AG09319 (cell line): ENCODE data around the gene OPRM1.

Experiments
- DNase-seq: peaks from one replicate; pipeline ENCODE4 v3.0.0-alpha.2; 2010; ENCODE audit warnings: low read depth; ENCODE audit errors: extremely low read depth
- TF ChIP-seq, protein P1 (sequence below): IDR thresholded peaks from 2 replicates; pipeline ENCODE4 v1.5.1; 2011; ENCODE audit warnings: low read depth, mild to moderate bottlenecking, inconsistent platforms, low read length, moderate library complexity

Gene OPRM1

GRCh38 chr6:154232013-154232910 lies 193.2 kb downstream of the OPRM1 start:
- no peak for DNase-seq
- TF ChIP-seq, protein P1, sequence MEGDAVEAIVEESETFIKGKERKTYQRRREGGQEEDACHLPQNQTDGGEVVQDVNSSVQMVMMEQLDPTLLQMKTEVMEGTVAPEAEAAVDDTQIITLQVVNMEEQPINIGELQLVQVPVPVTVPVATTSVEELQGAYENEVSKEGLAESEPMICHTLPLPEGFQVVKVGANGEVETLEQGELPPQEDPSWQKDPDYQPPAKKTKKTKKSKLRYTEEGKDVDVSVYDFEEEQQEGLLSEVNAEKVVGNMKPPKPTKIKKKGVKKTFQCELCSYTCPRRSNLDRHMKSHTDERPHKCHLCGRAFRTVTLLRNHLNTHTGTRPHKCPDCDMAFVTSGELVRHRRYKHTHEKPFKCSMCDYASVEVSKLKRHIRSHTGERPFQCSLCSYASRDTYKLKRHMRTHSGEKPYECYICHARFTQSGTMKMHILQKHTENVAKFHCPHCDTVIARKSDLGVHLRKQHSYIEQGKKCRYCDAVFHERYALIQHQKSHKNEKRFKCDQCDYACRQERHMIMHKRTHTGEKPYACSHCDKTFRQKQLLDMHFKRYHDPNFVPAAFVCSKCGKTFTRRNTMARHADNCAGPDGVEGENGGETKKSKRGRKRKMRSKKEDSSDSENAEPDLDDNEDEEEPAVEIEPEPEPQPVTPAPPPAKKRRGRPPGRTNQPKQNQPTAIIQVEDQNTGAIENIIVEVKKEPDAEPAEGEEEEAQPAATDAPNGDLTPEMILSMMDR = no peak

DNA sequence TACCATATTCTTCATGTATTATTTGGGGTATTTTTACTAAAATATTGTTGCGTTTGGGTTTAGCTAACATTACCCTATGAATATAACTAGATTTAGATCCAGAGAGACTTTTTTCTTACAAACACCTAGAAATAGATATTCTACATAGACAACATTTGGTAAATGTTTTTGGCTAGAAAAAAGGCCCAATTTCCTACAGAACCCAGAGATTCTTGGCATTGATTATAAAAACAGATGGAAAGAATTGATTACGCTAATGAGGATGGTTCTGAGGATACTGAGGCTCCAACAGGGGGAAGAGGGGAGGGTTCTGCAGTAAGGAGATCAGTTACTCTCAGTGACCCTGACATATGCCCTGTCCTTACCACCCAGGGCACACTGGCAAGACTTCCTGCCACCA lies 194.3 kb downstream of the OPRM1 start:
- TF ChIP-seq, protein P1 = no peak
- DNase-seq = no peak

GRCh38 chr6:154234019-154234772 lies 195.2 kb downstream of the OPRM1 start:
- TF ChIP-seq, protein P1 = no peak
- DNase-seq = no peak

DNA sequence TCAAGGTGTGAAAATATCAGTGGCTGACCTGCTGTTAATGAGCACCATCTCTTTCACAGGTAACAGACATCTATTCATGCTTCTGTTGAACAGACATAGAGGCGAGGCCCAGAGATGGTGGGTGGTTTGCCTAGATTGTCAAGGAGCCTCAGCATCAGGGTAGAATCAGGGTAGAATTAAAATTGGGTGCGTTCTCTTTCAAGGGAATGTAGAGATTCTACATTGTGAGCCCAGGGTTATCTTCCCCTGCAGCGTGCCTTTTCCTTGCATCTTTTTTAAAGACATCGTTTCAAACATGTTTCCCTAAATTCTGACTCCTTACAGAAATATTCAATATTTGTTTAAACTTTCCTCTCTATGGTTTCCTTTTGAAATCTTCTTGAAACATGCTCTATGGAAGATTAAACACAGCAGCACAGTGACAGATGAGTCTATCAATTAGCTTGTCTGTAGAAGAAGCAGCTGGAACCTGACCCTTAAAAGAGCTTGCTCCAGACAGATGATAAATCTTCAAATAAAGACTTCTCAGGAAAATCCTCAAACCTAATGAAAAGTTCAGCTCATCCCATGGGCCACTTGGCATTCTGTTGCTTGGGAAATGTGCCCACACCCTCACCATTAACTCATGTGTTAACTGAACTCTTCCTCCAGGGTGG lies 197.7 kb downstream of the OPRM1 start:
- no peak for DNase-seq

GRCh38 chr6:154238831-154239230 lies 199.8 kb downstream of the OPRM1 start:
- TF ChIP-seq, protein P1 = no peak
- DNase-seq = no peak

More for the DNA sequence above, 197.7 kb downstream of the OPRM1 start:
- TF ChIP-seq, protein P1 = no peak

GRCh38 chr6:154239392-154239791 lies 200.4 kb downstream of the OPRM1 start:
- TF ChIP-seq, protein P1 = no peak
- no peak for DNase-seq

DNA sequence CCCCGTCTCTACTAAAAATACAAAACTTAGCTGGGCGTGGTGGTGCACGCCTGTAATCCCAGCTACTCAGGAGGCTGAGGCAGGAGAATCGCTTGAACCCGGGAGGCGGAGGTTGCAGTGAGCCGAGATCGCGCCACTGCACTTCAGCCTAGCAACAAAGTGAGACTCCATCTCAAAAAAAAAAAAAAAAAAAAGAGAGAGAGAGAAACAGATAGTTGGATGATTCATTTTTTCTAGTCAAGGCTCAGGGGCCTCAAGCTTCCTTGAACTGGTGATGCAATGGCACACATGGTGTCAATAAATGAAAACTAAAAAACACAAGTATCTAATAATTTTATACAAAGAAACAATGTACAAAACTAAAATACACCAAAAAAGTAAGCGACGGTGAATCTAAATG lies 202.0 kb downstream of the OPRM1 start:
- peak; percentile 14 for DNase-seq
